ENCODE data around the gene DNAJB6. TPM values are rescaled to one million over a fixed set of nuclear protein-coding genes. Genes with fewer than 3 reads are reported as not detected.

Gene DNAJB6
- total RNA-seq, 4 donors from 2014 or later: 179 to 254 (median 212) TPM

- 60 to 72% methylated on average over 5 of the region's 5 CpGs for WGBS, 2 donors
Observed at GRCh38 chr7:157335236-157335635, 1.6 kb upstream of the DNAJB6 start.

GRCh38 chr7:157335991-157336382 lies 817 bp upstream of the DNAJB6 start:
- 49 to 51% methylated on average over 10 to 11 of the region's 11 CpGs for WGBS, 2 donors
- DNase-seq (ENCODE audit: low spot score in 2 of 2): no peak
- peak overlapping the region; percentile 74 for H3K4me3 ChIP-seq (ENCODE audit: low read depth, poor library complexity, severe bottlenecking)
- TF ChIP-seq CTCF (IDR thresholded peaks at IDR 0.05): no peak
- TF ChIP-seq POLR2A (IDR thresholded peaks at IDR 0.05): no peak
- intact Hi-C loops (cut with DNase I; ENCODE audit: low total_unique reads): no loop called here

More at GRCh38 chr7:157335236-157335635, 1.6 kb upstream of the DNAJB6 start:
- no peak overlapping the region for H3K4me3 ChIP-seq (ENCODE audit: low read depth, poor library complexity, severe bottlenecking)
- no peak for DNase-seq (ENCODE audit: low spot score in 2 of 2)
- intact Hi-C loops (cut with DNase I; ENCODE audit: low total_unique reads): no loop called here
- TF ChIP-seq POLR2A (IDR thresholded peaks at IDR 0.05) (no peak), CTCF (IDR thresholded peaks at IDR 0.05) (no peak)

GRCh38 chr7:157337316-157338149 lies 729 bp downstream of the DNAJB6 start:
- WGBS, 2 donors: 0 to 2% methylated on average over 36 to 40 of the region's 59 CpGs

GRCh38 chr7:157339777-157340677 lies 3.2 kb downstream of the DNAJB6 start:
- intact Hi-C loops (cut with DNase I; ENCODE audit: low total_unique reads): no loop called here
- no peak overlapping the region for H3K4me3 ChIP-seq (ENCODE audit: low read depth, poor library complexity, severe bottlenecking)
- peak; percentile 70 to 92 for DNase-seq (ENCODE audit: low spot score in 2 of 2)
- WGBS, 2 donors: 52 to 54% methylated on average over 25 of the region's 25 CpGs
- peak in 1 of 3 donors; percentile 42 for TF ChIP-seq CTCF (IDR thresholded peaks at IDR 0.05)
- TF ChIP-seq POLR2A (IDR thresholded peaks at IDR 0.05): no peak

More at GRCh38 chr7:157337316-157338149, 729 bp downstream of the DNAJB6 start:
- intact Hi-C loops (cut with DNase I; ENCODE audit: low total_unique reads): no loop called here
- peak in 1 of 2 donors; percentile 91 for DNase-seq (ENCODE audit: low spot score in 2 of 2)
- TF ChIP-seq CTCF (IDR thresholded peaks at IDR 0.05): no peak
- TF ChIP-seq POLR2A (IDR thresholded peaks at IDR 0.05): no peak
- peak overlapping the region; percentile 74 for H3K4me3 ChIP-seq (ENCODE audit: low read depth, poor library complexity, severe bottlenecking)

- WGBS, 2 donors: 60 to 63% methylated on average over 11 of the region's 11 CpGs
- DNase-seq (ENCODE audit: low spot score in 2 of 2): peak; percentile 65 to 89
- H3K4me3 ChIP-seq (ENCODE audit: low read depth, poor library complexity, severe bottlenecking): no peak overlapping the region
- no peak for TF ChIP-seq CTCF (IDR thresholded peaks at IDR 0.05)
- no peak for TF ChIP-seq POLR2A (IDR thresholded peaks at IDR 0.05)
- intact Hi-C loops (cut with DNase I; ENCODE audit: low total_unique reads): no loop called here
Observed at GRCh38 chr7:157347217-157347904, 10.6 kb downstream of the DNAJB6 start.

Measured in lower leg skin (tissue), 4 donors.